HG03196 (cell line): ENCODE measurements around the gene C19orf33.
A peak's percentile ranks its signal among the peaks of the same experiment; 100 is the strongest.

Experiments
- ATAC-seq: cut with Tn5 transposase; IDR thresholded peaks from one replicate; pipeline ENCODE4 v1.9.1; 2021; ENCODE audit not compliant: unreplicated experiment

C19orf33 gene

DNA sequence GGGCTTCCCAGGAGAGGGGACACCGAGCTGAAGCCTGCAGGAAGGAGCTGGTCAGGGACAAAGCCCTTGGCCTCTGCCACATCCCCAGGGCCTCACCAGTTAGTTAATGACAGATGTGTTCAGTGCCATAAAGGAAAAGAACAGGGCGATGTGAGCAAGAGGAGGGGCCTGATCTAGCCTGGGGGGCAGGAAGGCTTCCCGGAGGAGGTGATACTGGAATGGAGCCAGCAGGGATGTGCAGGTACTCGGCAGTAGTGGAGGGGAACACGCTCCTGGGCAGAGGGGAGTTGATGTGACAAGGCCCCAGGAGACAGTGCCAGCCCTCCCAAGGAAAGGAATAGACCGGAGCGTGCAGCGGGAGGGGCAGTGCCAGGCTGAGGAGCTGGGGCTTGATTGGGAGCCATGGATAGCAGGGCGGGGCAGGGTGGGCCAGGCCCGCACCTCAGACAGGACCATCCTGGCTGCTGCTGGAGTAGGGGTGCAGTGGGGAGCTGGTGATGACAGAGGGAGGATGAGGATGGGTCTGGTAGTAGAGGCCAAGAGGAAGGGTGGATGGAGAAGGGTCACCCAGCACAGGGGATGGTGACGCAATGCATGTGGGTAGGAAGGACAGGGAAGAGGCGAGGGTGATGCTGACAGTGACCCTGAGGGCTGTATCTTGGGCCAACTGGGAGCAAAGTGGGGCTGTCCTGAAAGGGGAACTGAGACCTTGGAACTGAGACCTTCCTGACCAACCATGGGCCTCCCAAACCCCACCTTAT lies 4.1 kb downstream of the C19orf33 start:
- ATAC-seq: no peak

DNA sequence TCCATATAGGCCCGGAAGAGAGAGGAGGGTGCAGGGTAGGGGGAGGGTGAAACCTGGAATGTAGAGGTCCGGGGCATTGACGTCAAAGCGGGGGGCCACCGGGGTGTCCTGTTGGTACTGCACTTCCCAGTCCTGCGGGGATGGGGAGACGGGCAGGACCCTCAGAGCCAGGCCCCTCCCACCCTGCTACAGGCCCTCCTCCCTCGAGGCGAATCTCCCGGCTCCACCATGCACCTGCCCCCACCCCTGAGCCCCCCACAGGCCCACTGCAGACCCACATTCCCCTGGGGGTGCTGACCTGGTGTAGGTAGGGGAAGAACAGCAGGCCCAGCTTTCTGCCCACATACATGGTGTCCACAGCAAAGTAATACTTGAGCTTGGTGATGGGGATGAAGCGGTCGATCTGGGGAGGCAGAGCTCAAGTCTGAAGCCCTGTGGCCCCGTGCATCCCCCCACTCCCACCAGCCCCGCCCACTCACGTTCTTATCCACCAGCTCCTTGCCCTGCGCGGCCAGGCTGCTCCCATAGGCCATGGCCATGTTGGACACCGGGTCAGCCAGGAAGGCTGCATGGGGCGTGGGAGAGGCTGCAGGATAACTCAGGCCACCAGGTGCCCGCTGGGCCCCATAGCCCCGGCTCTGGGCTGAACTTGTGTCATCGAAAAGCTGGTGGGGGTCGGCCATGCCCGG lies 5.0 kb downstream of the C19orf33 start:
- ATAC-seq: no peak

DNA sequence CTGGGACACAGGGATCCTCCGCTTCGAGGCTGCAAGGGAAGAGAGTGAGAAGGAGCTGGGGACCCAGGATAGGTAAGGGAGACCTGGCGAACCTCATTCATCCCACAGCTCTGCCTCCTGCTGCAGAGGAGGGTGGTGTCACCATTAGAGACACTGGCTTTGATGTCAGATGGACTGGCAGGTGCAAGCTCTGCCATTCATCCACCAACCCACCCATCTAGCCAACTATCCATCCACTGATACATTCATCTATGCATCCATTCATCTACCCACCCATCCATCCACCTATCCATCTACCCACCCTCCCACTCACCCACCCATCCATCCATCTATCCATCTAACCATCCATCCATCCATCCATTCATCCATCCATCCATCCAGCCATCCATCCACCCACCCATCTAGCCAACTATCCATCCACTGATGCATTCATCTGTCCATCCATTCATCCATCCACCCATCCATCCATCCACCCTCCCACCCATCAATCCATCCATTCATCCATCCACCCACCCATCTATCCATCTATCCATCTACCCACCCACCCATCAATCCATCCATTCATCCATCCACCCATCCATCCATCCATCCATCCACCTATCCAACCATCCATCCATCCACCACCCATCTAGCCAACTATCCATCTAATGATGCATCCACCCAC lies 5.7 kb downstream of the C19orf33 start:
- no peak for ATAC-seq

DNA sequence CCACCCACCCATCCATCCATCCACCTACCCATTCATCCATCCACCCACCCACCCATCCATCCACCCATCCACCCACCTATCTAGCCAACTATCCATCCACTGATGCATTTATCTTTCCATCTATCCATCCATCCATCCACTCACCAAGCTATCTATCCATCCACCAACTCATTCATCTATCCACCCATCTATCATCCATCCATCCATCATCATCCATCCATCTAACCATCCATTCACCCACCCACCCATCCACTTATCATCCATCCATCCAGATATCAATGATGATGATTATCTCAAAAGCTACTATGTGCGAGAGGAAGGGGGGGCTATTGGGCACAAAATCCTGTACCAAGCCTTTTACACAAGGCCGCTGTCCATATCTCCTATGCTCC lies 6.2 kb downstream of the C19orf33 start:
- no peak for ATAC-seq

DNA sequence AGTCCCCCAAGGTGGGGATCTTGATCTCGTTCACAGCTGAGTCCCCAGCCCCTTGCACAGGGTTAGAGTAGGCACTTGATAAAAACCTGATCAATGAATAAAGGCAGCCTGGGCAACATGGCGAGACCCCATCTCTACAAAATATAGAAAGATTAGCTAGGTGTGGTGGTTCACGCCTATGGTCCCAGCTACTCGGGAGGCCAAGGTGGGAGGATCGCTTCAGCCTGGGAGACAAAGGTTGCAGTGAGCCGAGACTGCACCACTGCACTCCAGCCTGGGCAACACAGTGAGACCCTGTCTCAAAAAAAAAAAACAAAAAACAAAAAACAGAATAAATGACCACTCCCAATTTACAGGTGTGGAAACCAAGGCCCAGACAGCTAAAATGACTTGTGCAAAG lies 6.9 kb downstream of the C19orf33 start:
- ATAC-seq: no peak

DNA sequence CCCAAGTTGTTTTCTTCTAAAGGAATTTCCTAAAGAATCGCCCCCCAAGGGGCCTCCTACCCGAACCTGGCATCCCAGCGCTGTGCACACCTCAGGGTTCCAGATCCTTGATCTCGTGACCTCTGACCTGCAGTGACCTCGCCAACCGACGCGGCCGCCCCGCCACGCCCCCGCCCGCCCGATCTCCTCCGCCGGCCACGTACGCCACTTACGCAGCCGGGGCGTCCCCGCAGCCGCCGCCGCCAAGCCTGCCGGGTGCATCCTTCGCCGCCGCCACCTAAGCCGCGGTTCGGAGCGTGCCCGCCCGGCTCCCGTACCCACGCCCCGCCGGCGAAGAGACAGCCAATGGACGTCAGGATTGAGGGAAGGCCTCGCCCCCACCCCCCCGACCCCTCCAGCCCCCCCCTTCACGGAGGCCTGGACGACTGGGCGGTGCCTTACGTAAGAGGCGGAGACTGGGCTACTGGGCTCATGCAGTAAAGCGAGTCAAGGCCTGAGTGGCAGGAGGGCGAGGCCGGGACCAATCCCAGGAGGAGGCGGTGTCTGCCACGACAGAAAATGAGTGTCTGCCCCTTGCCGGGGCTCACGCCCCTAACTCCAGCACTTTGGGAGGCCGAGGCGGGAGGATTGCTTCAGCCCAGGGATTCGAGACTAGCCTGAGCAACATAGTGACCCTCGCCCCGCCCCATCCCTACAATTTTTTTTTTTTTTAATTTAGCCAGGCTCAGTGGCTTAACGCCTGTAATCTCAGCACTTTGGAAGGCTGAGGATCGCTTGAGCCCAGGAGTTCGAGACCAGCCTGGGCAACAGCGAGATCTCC lies 11.8 kb downstream of the C19orf33 start, which contains the start of gene YIF1B:
Gene YIF1B, minus strand, starts transcription at position 291 of the 820 bp plus-strand sequence. Its CDS starts 30 bp downstream, at position 261.
- ATAC-seq: peak; percentile 81

DNA sequence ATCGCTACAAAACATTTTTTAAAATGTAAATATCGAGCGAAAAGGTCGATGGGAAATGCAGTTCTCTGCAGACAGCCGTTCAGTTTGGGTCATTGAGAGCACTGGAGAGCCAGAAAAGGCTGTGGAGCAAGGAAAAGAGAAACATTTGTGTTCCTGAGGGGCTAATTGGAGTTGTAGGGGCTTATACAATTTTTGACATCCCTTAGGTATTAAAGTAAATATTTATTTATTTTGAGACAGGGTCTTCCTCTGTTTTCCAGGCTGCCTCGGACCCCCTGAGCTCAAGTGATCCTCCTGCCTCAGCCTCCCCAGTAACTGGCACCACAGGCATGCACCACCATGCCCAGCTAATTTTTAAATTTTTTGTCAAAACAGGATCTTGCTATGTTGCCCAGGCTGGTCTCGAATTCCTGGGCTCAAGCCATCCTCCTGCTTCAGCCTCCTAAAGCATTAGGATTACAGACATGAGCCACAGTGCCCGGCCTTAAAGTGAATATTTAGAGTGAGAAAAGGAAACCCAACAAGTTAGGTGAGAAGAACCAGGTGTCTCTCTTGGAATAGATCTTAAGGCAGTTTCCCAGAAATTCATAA lies 12.5 kb downstream of the C19orf33 start:
- no peak for ATAC-seq

DNA sequence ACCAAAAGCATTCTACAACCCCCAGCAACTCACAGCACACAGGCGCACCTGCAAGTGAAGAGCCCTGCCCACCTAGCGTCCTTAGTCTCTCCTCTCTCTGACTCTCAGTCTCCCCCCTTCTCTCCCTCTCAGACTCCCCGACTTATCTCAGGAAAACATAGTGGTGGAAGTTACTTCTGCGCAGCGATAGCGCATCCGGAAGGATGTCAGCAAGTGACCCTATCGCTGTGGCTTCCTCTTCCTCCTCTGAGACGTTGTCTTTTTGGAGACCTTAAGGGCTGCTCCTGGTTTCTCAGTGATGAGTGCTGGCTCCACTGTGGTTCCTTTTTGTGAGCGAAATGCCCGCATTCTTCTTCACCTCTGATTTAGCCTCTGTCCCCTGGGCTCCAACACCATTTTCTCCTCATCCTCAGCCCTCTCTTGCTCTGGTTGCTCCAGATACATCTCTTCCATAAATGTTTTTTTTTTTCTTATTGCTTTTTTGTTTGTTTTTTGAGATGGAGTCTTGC lies 13.1 kb downstream of the C19orf33 start:
- no peak for ATAC-seq

DNA sequence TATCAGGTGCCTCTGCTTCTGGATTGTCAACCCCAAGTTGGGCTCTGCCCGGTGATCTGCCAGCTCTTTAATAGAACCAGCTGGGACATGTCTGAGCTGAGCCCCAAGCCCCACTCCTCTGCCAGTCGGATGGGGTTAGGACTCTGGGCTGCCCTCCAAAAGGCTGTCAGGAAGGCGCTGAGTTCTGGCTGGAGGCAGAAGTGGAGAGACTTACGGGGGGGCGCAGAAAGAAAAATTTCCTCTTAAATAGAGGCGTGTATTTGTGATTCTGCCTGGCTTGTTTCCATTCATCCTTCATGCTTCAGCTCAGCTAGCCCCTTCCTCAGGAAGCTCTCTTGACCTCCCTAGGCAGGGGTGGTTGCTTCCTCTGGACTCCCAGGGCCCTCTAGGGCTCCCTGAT lies 14.6 kb downstream of the C19orf33 start:
- ATAC-seq: no peak

DNA sequence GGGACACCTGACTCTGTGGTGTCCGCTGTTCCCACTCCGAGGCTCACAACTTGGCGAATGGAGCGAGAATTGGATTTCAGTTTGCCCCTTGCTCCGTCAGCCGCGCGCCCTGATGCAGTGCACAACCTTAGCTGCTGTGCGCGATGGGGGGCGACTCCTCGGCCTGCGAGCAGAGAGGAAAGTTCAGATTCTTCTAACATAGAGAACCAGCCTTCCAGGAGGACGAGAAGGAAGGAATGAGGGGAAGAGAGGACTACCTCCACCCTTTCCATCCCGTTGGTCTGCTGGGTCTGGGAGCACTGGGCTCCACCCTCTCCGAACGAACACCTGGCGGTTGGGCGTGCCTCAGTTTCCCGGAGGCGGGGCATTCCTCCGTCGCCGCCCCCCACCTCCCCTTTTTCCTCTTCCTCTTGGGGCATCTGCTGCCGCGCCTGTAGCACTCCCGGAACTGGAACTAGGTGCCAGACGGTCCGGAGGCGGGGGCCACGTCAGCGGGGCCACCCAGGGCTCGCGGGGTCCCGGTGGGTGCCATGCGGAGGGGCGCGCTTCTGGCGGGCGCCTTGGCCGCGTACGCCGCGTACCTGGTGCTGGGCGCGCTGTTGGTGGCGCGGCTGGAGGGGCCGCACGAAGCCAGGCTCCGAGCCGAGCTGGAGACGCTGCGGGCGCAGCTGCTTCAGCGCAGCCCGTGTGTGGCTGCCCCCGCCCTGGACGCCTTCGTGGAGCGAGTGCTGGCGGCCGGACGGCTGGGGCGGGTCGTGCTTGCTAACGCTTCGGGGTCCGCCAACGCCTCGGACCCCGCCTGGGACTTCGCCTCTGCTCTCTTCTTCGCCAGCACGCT lies 15.6 kb downstream of the C19orf33 start, which contains the start of gene KCNK6:
Gene KCNK6, plus strand, starts transcription at position 425 of the 838 bp plus-strand sequence. Its CDS starts 106 bp downstream, at position 531.
- no peak for ATAC-seq

DNA sequence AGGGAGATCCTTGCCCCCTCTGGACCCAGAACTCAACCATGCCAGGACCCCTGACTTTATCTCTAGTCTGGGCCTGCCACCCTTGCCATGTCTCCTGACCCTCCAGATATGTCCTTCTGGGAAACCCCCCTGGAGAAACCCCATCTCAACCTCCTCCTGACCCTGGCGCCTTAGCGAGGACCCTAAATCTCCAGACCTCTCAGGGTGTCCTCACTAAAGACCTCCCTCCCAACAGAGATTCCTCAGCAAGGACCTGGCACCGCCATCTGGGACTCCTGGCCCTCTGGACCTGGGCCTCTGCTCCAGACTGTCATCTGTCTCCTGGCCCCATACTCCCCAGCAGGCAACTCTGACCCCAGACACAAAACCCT lies 16.9 kb downstream of the C19orf33 start:
- ATAC-seq: no peak

DNA sequence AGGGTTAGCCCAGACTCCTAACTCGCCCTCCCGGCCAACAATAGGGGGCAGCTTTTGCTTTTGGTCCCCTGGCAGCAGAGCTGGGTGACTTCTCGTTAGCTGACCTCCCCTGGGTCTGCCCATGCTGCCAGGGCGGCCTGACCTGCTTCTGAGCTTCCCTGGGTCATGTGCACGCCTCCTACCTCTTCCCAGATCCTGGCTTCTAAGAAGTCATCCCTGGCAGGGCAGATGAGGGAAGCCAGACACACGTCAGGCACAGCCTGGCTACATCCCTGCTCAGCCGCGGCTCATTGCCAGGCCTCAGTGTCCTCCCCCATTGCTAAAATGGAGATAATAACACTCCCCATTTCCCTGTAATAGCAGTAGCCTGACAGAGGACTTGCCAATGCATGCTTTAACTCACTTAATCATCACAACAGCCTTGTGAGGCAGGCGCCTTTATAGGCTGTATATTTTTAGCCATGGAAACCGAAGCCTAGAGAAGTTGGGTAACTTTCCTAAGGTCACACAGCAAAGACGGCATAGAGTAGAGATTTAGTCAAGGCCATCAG lies 17.7 kb downstream of the C19orf33 start:
- ATAC-seq: no peak

DNA sequence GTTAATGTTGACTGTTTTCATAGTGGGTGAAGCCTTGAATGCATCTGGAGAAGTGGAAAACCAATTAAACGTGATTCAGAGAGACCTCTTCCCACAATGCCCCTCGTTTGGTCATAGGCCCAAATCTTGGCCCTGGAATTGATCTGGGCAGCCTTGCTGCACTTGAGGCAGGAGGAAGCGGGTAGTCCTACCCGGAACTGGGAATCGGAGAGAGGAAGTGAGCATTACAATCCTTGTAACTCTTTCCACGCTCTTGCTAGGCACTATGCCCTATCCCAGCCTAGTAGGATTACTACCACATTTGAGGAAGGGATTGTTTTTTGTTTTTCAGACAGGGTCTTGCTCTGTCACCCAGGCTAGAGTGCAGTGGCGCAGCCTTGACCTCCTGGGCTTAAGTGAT lies 19.2 kb downstream of the C19orf33 start:
- ATAC-seq: no peak

DNA sequence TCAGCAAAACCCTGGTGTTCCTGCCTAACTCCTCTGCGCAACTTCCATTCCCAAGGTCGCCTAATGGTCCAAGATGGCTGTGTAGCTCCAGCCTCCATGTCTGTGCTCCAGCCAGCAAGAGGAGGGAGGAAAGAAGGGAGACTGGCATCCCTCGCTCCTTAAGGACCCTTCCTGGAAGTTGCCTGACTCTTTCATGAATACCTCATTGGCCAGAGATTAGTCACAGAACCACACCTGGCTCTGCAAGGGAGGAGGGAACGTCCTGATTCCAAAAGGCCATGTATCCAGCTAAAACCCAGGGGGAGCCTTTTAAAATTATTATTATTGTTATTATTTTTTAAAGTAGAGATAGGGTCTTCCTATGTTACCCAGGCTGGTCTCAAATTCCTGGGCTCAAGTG lies 20.4 kb downstream of the C19orf33 start:
- no peak for ATAC-seq

DNA sequence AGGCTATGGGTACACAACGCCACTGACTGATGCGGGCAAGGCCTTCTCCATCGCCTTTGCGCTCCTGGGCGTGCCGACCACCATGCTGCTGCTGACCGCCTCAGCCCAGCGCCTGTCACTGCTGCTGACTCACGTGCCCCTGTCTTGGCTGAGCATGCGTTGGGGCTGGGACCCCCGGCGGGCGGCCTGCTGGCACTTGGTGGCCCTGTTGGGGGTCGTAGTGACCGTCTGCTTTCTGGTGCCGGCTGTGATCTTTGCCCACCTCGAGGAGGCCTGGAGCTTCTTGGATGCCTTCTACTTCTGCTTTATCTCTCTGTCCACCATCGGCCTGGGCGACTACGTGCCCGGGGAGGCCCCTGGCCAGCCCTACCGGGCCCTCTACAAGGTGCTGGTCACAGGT lies 22.5 kb downstream of the C19orf33 start:
- ATAC-seq: no peak

DNA sequence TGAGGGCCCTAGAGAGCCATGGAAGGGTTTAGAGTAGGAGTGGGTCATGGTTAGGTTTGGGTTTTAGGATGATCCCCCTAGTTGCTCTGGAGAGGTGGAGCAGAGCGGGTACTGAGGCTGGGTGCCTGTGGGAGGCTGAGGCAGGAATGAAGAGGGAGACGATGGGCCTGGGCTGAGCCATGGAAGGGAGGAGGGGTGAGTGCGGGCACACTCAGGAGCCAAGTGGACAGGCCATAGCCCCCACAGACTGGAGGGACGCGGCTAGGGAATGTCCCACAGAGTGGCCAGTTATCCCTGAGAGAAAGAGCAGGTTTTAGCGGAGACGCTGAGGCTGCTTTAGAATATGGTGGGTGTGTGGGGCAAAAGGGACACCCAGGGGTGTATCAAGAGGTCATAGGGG lies 25.6 kb downstream of the C19orf33 start:
- ATAC-seq: no peak

DNA sequence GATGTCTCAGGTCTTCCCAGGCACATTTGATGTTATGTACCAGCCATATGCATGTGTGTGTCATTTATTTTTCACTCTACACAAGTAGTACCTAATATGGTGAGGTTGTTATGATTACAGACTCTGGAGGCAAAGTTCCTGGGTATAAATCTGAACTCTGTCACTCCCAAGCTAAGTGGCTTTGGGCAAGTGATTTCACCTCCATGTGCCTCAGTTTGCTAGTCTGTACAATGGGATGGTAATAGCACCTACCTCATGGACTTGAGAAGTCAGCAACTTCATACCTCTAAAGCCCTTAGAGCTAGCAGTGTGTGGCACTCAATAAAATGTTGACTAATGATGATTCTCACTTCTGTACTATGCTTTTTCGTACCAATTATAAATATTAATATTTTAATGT lies 27.7 kb downstream of the C19orf33 start:
- no peak for ATAC-seq

DNA sequence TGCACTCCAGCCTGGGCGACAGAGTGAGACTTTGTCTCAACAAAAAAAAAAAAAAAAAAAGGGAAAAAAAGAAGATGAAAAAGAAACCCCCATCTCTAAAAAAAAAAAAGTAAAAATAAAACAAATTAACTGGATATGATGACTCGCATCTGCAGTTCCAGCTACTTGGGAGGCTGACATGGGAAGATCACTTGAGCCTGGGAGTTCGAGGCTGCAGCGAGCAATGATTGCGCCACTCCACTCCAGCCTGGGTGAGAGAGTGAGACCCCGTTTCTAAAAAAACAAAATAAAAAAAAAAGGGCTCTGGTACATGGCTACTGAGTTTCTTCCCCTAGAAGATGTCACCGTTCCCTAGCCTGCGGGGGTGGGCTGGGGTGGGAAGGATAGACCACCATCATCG lies 29.2 kb downstream of the C19orf33 start:
- ATAC-seq: no peak

DNA sequence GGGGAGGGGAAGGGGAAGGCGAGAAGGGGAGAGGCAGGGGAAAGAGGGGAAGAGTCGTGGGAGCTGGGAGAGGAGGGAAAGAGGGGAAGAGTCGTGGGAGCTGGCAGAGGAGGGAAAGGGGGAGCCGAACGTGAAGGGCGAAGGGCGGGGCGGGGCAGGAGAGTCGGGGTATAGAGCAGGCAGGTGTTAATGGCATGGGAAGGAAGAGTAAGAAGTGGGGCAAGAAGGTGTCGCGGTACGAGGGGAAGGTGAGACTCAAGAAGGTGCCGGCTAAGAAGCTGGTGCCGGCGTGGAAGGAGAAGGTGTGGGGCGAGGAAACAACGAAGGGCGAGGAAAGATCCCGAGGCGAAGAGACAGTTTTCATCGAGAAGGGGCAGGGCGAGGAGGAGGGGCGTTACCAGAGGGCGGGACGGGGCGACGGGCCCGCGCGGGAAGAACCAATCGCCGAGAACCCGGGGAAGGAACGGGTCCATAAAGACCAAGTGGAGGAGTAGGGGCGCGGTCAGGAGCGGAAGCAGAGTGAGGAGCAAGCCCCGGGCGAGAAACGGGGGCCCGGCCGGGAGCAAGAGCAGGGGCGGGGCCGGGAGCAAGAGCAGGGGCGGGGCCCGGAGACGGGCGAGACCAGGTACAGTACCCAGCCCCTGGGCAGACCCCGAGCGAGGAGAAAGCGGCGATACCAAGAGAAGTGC lies 32.0 kb downstream of the C19orf33 start:
- peak; percentile 59 for ATAC-seq
